B cell (primary cell): ENCODE data around the gene PAEP. TPM values are rescaled to one million over a fixed set of nuclear protein-coding genes. Genes with fewer than 3 reads are reported as not detected.

Source experiments
- ATAC-seq: fragments of 200-7000 bp; cut with Tn5 transposase; one replicate; pipeline ENCODE4 v1.10.0; 2021; ENCODE audit warnings: low read depth, mild to moderate bottlenecking, moderate number of reproducible peaks, moderate library complexity
- CTCF ChIA-PET: fragments of 350-600 bp; sonication (Branson Sonifier 250); formaldehyde crosslinking; loops from one replicate; lab custom pipeline; 2021; ENCODE audit warnings: antibody characterized with exemption, inconsistent platforms; lab: Charles Lee
- POLR2A ChIA-PET: fragments of 350-600 bp; sonication (Branson Sonifier 250); formaldehyde crosslinking; loops from one replicate; lab custom pipeline; 2021; ENCODE audit warnings: antibody characterized with exemption; lab: Charles Lee
- DNase-seq: peaks from one replicate; pipeline ENCODE4 v3.0.0; 2013
- H2AFZ ChIP-seq: 2 replicates; pipeline ENCODE4 v1.6.1; 2012; ENCODE audit warnings: mild to moderate bottlenecking, low read depth, low read length; ENCODE audit not compliant: insufficient read depth, poor library complexity, severe bottlenecking
- H3K27ac ChIP-seq, 2 donors: 1 replicate in 1 of 2; 2 replicates in 1 of 2; pipeline ENCODE4 v1.5.1; 2012 to 2013; ENCODE audit warnings: low read length in 2 of 2, mild to moderate bottlenecking in 2 of 2, moderate library complexity in 1 of 2
- H3K27me3 ChIP-seq, 4 experiments: fragments of 200-600 bp in 1 of 4; sonication (generic) in 1 of 4; replicated peaks in 1 of 4; 1 replicate in 2 of 4; 2 replicates in 2 of 4; pipeline versions ENCODE4 v1.6.1 to v1.7.0; 2013 to 2016; ENCODE audit warnings: low read length in 3 of 4, mild to moderate bottlenecking in 2 of 4, mixed read lengths in 1 of 4, moderate library complexity in 1 of 4; ENCODE audit not compliant: insufficient read depth in 4 of 4, control insufficient read depth in 3 of 4; ENCODE audit errors: control extremely low read depth in 1 of 4
- H3K36me3 ChIP-seq, 2 experiments: replicated peaks in 1 of 2; 1 replicate in 1 of 2; 2 replicates in 1 of 2; pipeline versions ENCODE4 v1.6.1 to v1.7.1; 2013; ENCODE audit warnings: low read length in 1 of 2; ENCODE audit not compliant: insufficient read depth in 2 of 2, control insufficient read depth in 1 of 2; ENCODE audit errors: control extremely low read depth in 1 of 2, extremely low read depth in 1 of 2
- H3K4me1 ChIP-seq, 2 donors: fragments of 200-600 bp in 1 of 2; sonication (generic) in 1 of 2; 1 replicate in 1 of 2; 2 replicates in 1 of 2; pipeline versions ENCODE4 v1.5.1 to v1.6.1; 2013 to 2017; ENCODE audit warnings: low read length in 2 of 2; ENCODE audit not compliant: control insufficient read depth in 2 of 2, insufficient read depth in 2 of 2
- H3K4me2 ChIP-seq: replicated peaks from 2 replicates; pipeline ENCODE3; 2012; ENCODE audit warnings: mild to moderate bottlenecking, low read depth, low read length; ENCODE audit not compliant: poor library complexity, severe bottlenecking
- H3K4me3 ChIP-seq, 5 experiments: fragments of 200-600 bp in 1 of 5; sonication (generic) in 1 of 5; 1 replicate in 3 of 5; 2 replicates in 2 of 5; pipeline versions ENCODE4 v1.5.1 to v1.7.0; 2011 to 2016; ENCODE audit warnings: low read length in 4 of 5, mild to moderate bottlenecking in 4 of 5, low read depth in 2 of 5, control low read depth in 1 of 5, moderate library complexity in 1 of 5; ENCODE audit not compliant: insufficient read depth in 1 of 5; ENCODE audit errors: control extremely low read depth in 1 of 5, extremely low read depth in 1 of 5
- H3K79me2 ChIP-seq: fragments of 200-600 bp; sonication (generic); one replicate; pipeline ENCODE4 v1.6.0; 2016; ENCODE audit warnings: low read length; ENCODE audit not compliant: control insufficient read depth, insufficient read depth
- H3K9ac ChIP-seq: fragments of 200-600 bp; sonication (generic); 2 replicates; pipeline ENCODE4 v1.6.1; 2017; ENCODE audit warnings: mild to moderate bottlenecking, low read length, moderate library complexity
- H3K9me3 ChIP-seq, 3 donors: one replicate each; pipeline versions ENCODE4 v1.6.1 to v1.7.1; 2013; ENCODE audit warnings: low read length in 2 of 3; ENCODE audit not compliant: control insufficient read depth in 2 of 3, insufficient read depth in 1 of 3; ENCODE audit errors: control extremely low read depth in 1 of 3
- H4K20me1 ChIP-seq: 2 replicates; pipeline ENCODE4 v1.6.0; 2012; ENCODE audit warnings: mild to moderate bottlenecking, low read length; ENCODE audit not compliant: insufficient read depth, control insufficient read depth, poor library complexity, severe bottlenecking
- H3K27ac Mint-ChIP-seq: one replicate; pipeline ENCODE4 v1.8.0; 2021; ENCODE audit warnings: mixed read lengths
- H3K27me3 Mint-ChIP-seq: one replicate; pipeline ENCODE4 v1.8.0; 2021; ENCODE audit warnings: mixed read lengths
- H3K4me1 Mint-ChIP-seq: one replicate; pipeline ENCODE4 v1.8.0; 2021; ENCODE audit warnings: mixed read lengths
- H3K4me3 Mint-ChIP-seq: one replicate; pipeline ENCODE4 v1.8.0; 2021; ENCODE audit warnings: mixed read lengths
- H3K9me3 Mint-ChIP-seq: one replicate; pipeline ENCODE4 v1.8.0; 2022; ENCODE audit warnings: mixed read lengths; ENCODE audit not compliant: insufficient read depth
- EZH2 ChIP-seq: IDR thresholded peaks from 2 replicates; pipeline ENCODE4 v1.6.1; 2012; ENCODE audit warnings: borderline replicate concordance, low read depth, mild to moderate bottlenecking, moderate library complexity, low read length; ENCODE audit not compliant: insufficient read depth, poor library complexity, severe bottlenecking
- WGBS: methylation state at CpG from one replicate; pipeline ENCODE4 v1.1.5; 2013; ENCODE audit warnings: missing lambda C conversion rate; ENCODE audit not compliant: insufficient coverage; 5-methylcytosine and 5-hydroxymethylcytosine counted together
- intact Hi-C: fragments of 100-400 bp; cut with micrococcal nuclease; formaldehyde crosslinking; loops from one replicate; pipeline ENCODE4 v1.10.0; 2022
- polyA plus RNA-seq: library from polyadenylated mRNA; depleted of rRNA; stranded (reverse); fragments of >200 nt; gene quantifications from 2 replicates; pipeline ENCODE4 v1.2.3, GENCODE V29; 2012
- total RNA-seq, 2 donors: library from RNA; stranded (reverse); fragments of 120-200 nt in 1 of 2; gene quantifications; 1 replicate in 1 of 2; 2 replicates in 1 of 2; pipeline versions ENCODE4 v1.2.3 to v1.2.4, GENCODE V29; 2013 to 2022
- TF ChIP-seq, protein P1 (sequence below): fragments of 200-600 bp; IDR thresholded peaks from one replicate; pipeline ENCODE4 v1.8.0; 2022; ENCODE audit warnings: antibody characterized with exemption, mild to moderate bottlenecking

PAEP gene
- total and polyA plus RNA-seq, 2 donors (not counting 1 experiment from before 2014, with no cell fraction given), result not detected

DNA sequence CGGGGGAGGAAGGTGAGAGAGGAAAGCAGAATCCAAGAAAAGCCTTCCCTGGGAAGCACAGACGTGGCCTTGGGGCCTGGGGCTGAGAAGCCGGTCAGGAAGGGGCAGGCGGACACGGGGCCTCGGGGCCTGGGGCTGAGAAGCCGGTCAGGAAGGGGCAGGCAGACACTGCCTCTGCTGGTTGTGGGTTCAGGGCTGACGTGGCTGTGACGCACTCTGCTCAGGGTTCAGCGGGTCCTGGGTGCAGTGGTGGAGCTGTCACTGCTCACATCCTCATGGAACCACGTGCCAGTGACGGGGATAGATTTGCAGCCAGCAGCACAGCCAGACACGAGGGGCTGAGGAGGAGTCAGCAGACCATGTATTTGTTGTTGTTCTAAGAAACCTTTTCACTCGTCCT is 12.8 kb downstream of the PAEP start:
- no peak for TF ChIP-seq EZH2
- TF ChIP-seq, protein P1, sequence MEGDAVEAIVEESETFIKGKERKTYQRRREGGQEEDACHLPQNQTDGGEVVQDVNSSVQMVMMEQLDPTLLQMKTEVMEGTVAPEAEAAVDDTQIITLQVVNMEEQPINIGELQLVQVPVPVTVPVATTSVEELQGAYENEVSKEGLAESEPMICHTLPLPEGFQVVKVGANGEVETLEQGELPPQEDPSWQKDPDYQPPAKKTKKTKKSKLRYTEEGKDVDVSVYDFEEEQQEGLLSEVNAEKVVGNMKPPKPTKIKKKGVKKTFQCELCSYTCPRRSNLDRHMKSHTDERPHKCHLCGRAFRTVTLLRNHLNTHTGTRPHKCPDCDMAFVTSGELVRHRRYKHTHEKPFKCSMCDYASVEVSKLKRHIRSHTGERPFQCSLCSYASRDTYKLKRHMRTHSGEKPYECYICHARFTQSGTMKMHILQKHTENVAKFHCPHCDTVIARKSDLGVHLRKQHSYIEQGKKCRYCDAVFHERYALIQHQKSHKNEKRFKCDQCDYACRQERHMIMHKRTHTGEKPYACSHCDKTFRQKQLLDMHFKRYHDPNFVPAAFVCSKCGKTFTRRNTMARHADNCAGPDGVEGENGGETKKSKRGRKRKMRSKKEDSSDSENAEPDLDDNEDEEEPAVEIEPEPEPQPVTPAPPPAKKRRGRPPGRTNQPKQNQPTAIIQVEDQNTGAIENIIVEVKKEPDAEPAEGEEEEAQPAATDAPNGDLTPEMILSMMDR, result no peak
- Mint-ChIP-seq H3K27me3 (peaks cover 3% of the 10 kb centered on the region), H3K4me1 (no peaks in the 10 kb centered on the region), H3K4me3 (no peak overlapping the region), H3K9me3 (peaks cover 3% of the 10 kb centered on the region), H3K27ac (no peak overlapping the region)
- H3K27ac ChIP-seq, result no peak overlapping the region
- intact Hi-C loops, result no loop called here
- H3K9me3 ChIP-seq, result peaks cover 0 to 4% (median 0%) of the 10 kb centered on the region in 3 donors
- H4K20me1 ChIP-seq, result no peaks in the 10 kb centered on the region
- CTCF ChIA-PET, result no interaction called here
- no peak overlapping the region for H3K4me2 ChIP-seq
- H3K4me1 ChIP-seq, result no peaks in the 10 kb centered on the region
- POLR2A ChIA-PET, result no interaction called here
- H3K9ac ChIP-seq, result no peak overlapping the region
- no peaks in the 10 kb centered on the region for H3K36me3 ChIP-seq
- DNase-seq (no peak), ATAC-seq (no peak)
- H3K79me2 ChIP-seq, result no peaks in the 10 kb centered on the region
- H2AFZ ChIP-seq, result no peak overlapping the region
- 79% methylated on average over 14 of the region's 14 CpGs for WGBS
- no peak overlapping the region for H3K4me3 ChIP-seq
- no peaks in the 10 kb centered on the region for H3K27me3 ChIP-seq

DNA sequence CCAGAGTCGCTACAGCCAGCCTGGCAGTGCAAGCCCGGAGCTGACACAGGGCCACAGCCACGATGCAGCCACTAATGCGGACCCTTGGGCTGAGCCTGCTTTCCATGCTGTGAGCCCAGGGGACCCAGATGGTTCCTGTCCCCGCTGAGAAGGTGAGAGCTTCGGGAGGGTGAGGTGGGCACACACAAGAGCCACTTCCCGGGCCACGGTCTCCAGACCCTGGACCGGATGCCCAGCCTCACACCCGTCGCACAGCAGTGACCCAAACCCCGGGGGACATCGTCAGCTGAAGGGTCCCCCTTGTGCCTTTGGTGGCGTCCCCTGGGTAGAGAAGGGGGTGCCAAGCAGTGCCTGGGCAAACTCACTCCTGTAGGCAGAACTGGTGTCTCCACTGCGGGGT is 13.4 kb downstream of the PAEP start:
- intact Hi-C loops, result no loop called here
- CTCF ChIA-PET, result no interaction called here
- H3K4me3 Mint-ChIP-seq, result no peak overlapping the region
- DNase-seq (no peak), ATAC-seq (no peak)
- no peaks in the 10 kb centered on the region for H3K27me3 ChIP-seq
- H3K9me3 Mint-ChIP-seq, result no peaks in the 10 kb centered on the region
- no peaks in the 10 kb centered on the region for H3K36me3 ChIP-seq
- H2AFZ ChIP-seq, result no peak overlapping the region
- H3K27ac ChIP-seq, result no peak overlapping the region
- H3K4me1 ChIP-seq, result no peaks in the 10 kb centered on the region
- H3K4me2 ChIP-seq, result no peak overlapping the region
- POLR2A ChIA-PET, result no interaction called here
- H3K27me3 Mint-ChIP-seq, result peaks cover 3% of the 10 kb centered on the region
- no peak overlapping the region for H3K9ac ChIP-seq
- H3K9me3 ChIP-seq, result peaks cover 0 to 4% (median 0%) of the 10 kb centered on the region in 3 donors
- no peaks in the 10 kb centered on the region for H3K79me2 ChIP-seq
- no peaks in the 10 kb centered on the region for H3K4me1 Mint-ChIP-seq
- no peaks in the 10 kb centered on the region for H4K20me1 ChIP-seq
- TF ChIP-seq, protein P1, result no peak
- TF ChIP-seq EZH2, result no peak
- H3K27ac Mint-ChIP-seq, result no peak overlapping the region
- H3K4me3 ChIP-seq, result no peak overlapping the region
- WGBS, result 88% methylated on average over 14 of the region's 15 CpGs
